GM12873 (cell line): ENCODE measurements around the gene KIF23.

Experiments
- CTCF ChIP-seq: IDR thresholded peaks from 2 replicates; pipeline ENCODE4 v1.5.1; 2012; ENCODE audit warnings: low read depth, mild to moderate bottlenecking, moderate library complexity, low read length, control low read depth; ENCODE audit not compliant: insufficient read depth; ENCODE audit errors: missing control alignments

The KIF23 gene

GRCh38 chr15:69469467-69470201 is 55.5 kb downstream of the KIF23 start:
- TF ChIP-seq CTCF = no peak

GRCh38 chr15:69472046-69472445 is 57.9 kb downstream of the KIF23 start:
- TF ChIP-seq CTCF = no peak

- no peak for TF ChIP-seq CTCF
Observed at GRCh38 chr15:69472562-69472961, 58.4 kb downstream of the KIF23 start.

GRCh38 chr15:69474291-69474690 is 60.1 kb downstream of the KIF23 start:
- no peak for TF ChIP-seq CTCF

GRCh38 chr15:69474846-69475455 is 60.8 kb downstream of the KIF23 start:
- TF ChIP-seq CTCF = peak; percentile 24

GRCh38 chr15:69475769-69476358 is 61.7 kb downstream of the KIF23 start:
- TF ChIP-seq CTCF = peak; percentile 96

- TF ChIP-seq CTCF = no peak
Observed at GRCh38 chr15:69476704-69477473, 62.7 kb downstream of the KIF23 start.
